Neural progenitor cell (in vitro differentiated cells): ENCODE measurements around the gene CACNA2D4. TPM values are rescaled to one million over a fixed set of nuclear protein-coding genes. Genes with fewer than 3 reads are reported as not detected.

Experiments
- DNase-seq: peaks from one replicate; pipeline ENCODE4 v3.0.0-alpha.2; 2016; ENCODE audit warnings: low spot score
- H2AFZ ChIP-seq: fragments of 200-600 bp; sonication (generic); replicated peaks from 2 replicates; pipeline ENCODE4 v1.6.1; 2016; ENCODE audit warnings: antibody characterized with exemption
- H3F3A ChIP-seq: fragments of 200-600 bp; sonication (generic); 2 replicates; pipeline ENCODE4 v1.6.1; 2016; ENCODE audit warnings: antibody characterized with exemption, low read depth
- H3K27ac ChIP-seq: fragments of 200-600 bp; sonication (generic); 2 replicates; pipeline ENCODE4 v1.5.1; 2016; ENCODE audit warnings: mild to moderate bottlenecking
- H3K27me3 ChIP-seq: fragments of 200-600 bp; sonication (generic); 2 replicates; pipeline ENCODE4 v1.6.1; 2016; ENCODE audit warnings: mild to moderate bottlenecking, moderate library complexity
- H3K36me3 ChIP-seq: fragments of 200-600 bp; sonication (generic); 2 replicates; pipeline ENCODE4 v1.5.1; 2016
- H3K4me1 ChIP-seq: fragments of 200-600 bp; sonication (generic); 2 replicates; pipeline ENCODE4 v1.6.1; 2016; ENCODE audit warnings: mixed run types
- H3K4me2 ChIP-seq: fragments of 200-600 bp; sonication (generic); 2 replicates; pipeline ENCODE4 v1.6.1; 2016
- H3K4me3 ChIP-seq: fragments of 200-600 bp; sonication (generic); 2 replicates; pipeline ENCODE4 v1.5.1; 2016
- H3K79me2 ChIP-seq: fragments of 200-600 bp; sonication (generic); 2 replicates; pipeline ENCODE4 v1.6.1; 2016; ENCODE audit warnings: low read depth
- H3K9ac ChIP-seq: fragments of 200-600 bp; sonication (generic); 2 replicates; pipeline ENCODE4 v1.6.1; 2016
- H3K9me3 ChIP-seq: fragments of 200-600 bp; sonication (generic); 2 replicates; pipeline ENCODE4 v1.5.1; 2016; ENCODE audit warnings: low read depth
- H4K20me1 ChIP-seq: fragments of 200-600 bp; sonication (generic); 2 replicates; pipeline ENCODE4 v1.6.1; 2016; ENCODE audit warnings: low read depth
- H3K27ac Mint-ChIP-seq: 3 replicates; pipeline ENCODE4 v1.8.0; 2021; ENCODE audit warnings: mixed read lengths
- H3K27me3 Mint-ChIP-seq: 2 replicates; pipeline ENCODE4 v1.8.0; 2022; ENCODE audit warnings: low read depth, mild to moderate bottlenecking, inconsistent platforms, moderate library complexity, mixed read lengths; ENCODE audit not compliant: insufficient read depth
- H3K36me3 Mint-ChIP-seq: 3 replicates; pipeline ENCODE4 v1.8.0; 2021; ENCODE audit warnings: mixed read lengths
- H3K4me1 Mint-ChIP-seq: 3 replicates; pipeline ENCODE4 v1.8.0; 2021; ENCODE audit warnings: mixed read lengths
- H3K4me3 Mint-ChIP-seq: 3 replicates; pipeline ENCODE4 v1.8.0; 2021; ENCODE audit warnings: mild to moderate bottlenecking, moderate library complexity, mixed read lengths
- H3K9me3 Mint-ChIP-seq: 3 replicates; pipeline ENCODE4 v1.8.0; 2020; ENCODE audit warnings: mixed read lengths
- EZH2 ChIP-seq: fragments of 200-600 bp; sonication (generic); IDR thresholded peaks from 2 replicates; pipeline ENCODE4 v1.6.1; 2017; ENCODE audit warnings: antibody characterized with exemption, mild to moderate bottlenecking, moderate library complexity
- EZH2phosphoT487 ChIP-seq: fragments of 200-600 bp; sonication (generic); IDR thresholded peaks from 2 replicates; pipeline ENCODE4 v1.6.1; 2017; ENCODE audit warnings: antibody characterized with exemption
- total RNA-seq: library from RNA; depleted of rRNA; stranded (reverse); fragments of >200 nt; gene quantifications from 2 replicates; pipeline ENCODE4 v1.2.3, GENCODE V29; 2015; ENCODE audit warnings: low replicate concordance
- TF ChIP-seq, protein P1 (sequence below): fragments of 200-600 bp; sonication (generic); IDR thresholded peaks from 2 replicates; pipeline ENCODE4 v1.5.1; 2017; ENCODE audit warnings: antibody characterized with exemption, mild to moderate bottlenecking

CACNA2D4 gene
- total RNA-seq, 1 donor from 2014 or later: 3.0 TPM

DNA sequence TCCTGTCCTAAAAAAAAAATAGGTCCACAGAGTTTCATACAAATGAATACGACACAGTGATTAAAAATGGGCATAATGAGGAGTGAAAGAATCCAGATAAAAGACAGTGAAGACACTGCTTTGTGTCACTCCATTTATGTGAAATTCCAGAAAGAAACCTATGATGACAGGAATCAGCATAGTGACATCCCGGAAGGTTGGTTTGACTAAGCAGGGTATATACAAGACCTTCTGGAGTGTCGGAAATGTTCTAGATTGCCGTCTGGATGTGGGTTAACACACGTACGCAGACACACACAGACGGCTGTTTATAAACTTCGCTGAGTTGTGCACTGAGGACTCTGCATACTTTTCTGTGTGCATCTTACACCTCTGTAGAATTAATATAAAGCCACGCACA is 13.2 kb upstream of the CACNA2D4 start:
- Histone ChIP-seq H2AFZ (no peak overlapping the region), H3K36me3 (no peaks in the 10 kb centered on the region), H3K9ac (no peak overlapping the region), H3K4me1 (peaks cover 13% of the 10 kb centered on the region), H3K79me2 (no peaks in the 10 kb centered on the region), H3K4me3 (no peak overlapping the region), H3F3A (peaks cover 17% of the 10 kb centered on the region), H3K27ac (no peak overlapping the region), H3K27me3 (no peaks in the 10 kb centered on the region), H4K20me1 (no peaks in the 10 kb centered on the region), H3K9me3 (no peaks in the 10 kb centered on the region), H3K4me2 (no peak overlapping the region)
- Mint-ChIP-seq H3K27ac (peak overlapping the region; percentile 25), H3K27me3 (peaks cover 20% of the 10 kb centered on the region), H3K9me3 (no peaks in the 10 kb centered on the region), H3K4me1 (peaks cover 52% of the 10 kb centered on the region), H3K4me3 (no peak overlapping the region), H3K36me3 (no peaks in the 10 kb centered on the region)
- DNase-seq: no peak
- TF ChIP-seq EZH2phosphoT487: no peak
- TF ChIP-seq EZH2: no peak
- TF ChIP-seq, protein P1, sequence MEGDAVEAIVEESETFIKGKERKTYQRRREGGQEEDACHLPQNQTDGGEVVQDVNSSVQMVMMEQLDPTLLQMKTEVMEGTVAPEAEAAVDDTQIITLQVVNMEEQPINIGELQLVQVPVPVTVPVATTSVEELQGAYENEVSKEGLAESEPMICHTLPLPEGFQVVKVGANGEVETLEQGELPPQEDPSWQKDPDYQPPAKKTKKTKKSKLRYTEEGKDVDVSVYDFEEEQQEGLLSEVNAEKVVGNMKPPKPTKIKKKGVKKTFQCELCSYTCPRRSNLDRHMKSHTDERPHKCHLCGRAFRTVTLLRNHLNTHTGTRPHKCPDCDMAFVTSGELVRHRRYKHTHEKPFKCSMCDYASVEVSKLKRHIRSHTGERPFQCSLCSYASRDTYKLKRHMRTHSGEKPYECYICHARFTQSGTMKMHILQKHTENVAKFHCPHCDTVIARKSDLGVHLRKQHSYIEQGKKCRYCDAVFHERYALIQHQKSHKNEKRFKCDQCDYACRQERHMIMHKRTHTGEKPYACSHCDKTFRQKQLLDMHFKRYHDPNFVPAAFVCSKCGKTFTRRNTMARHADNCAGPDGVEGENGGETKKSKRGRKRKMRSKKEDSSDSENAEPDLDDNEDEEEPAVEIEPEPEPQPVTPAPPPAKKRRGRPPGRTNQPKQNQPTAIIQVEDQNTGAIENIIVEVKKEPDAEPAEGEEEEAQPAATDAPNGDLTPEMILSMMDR: no peak

DNA sequence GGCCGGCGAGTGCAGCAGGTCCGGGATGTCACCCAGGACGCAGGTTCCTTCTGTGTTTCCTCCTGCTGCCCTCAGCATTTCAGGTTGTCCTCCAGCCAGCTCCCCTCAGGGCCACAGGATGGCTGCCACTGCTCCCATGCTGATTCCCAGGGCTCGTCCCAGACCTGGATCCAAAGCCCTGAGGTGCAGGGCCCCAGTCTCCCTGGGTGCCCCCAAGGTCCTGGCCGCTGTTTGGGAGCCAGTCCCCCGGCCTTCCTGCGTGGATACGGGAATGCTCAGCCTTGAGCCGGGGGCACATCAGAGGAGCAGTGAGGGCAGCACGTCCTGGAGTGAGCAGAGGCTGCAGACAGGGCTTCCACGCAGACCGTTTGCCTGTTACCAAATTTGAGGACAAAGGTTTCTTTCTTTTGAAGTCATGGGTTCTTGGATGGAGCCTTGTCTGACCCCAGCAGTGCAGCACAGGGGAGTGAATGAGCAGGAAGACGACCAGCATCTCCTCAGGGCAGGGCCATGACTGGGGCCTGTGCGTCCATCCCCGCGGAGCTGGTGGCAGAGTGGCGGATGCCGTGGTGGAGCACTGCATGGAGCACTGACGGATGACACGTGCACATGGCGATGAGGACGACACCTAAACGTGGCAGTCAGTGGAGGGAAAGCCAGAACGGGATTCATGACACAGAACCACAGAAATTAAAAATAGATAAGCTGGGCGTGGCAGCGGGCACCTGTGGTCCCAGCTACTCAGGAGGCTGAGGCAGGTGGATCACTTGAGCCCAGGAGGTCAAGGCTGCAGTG is 12.5 kb upstream of the CACNA2D4 start:
- peaks cover 13% of the 10 kb centered on the region for H3K4me1 ChIP-seq
- no peaks in the 10 kb centered on the region for H3K36me3 Mint-ChIP-seq
- H3F3A ChIP-seq: peaks cover 17% of the 10 kb centered on the region
- H3K4me3 Mint-ChIP-seq: no peak overlapping the region
- peaks cover 20% of the 10 kb centered on the region for H3K27me3 Mint-ChIP-seq
- H3K9me3 Mint-ChIP-seq: no peaks in the 10 kb centered on the region
- no peaks in the 10 kb centered on the region for H3K36me3 ChIP-seq
- H3K27ac Mint-ChIP-seq: peak overlapping the region; percentile 93
- H3K79me2 ChIP-seq: no peaks in the 10 kb centered on the region
- H3K9ac ChIP-seq: no peak overlapping the region
- no peak overlapping the region for H3K27ac ChIP-seq
- peaks cover 51% of the 10 kb centered on the region for H3K4me1 Mint-ChIP-seq
- H4K20me1 ChIP-seq: no peaks in the 10 kb centered on the region
- TF ChIP-seq EZH2 (no peak), EZH2phosphoT487 (no peak)
- TF ChIP-seq, protein P1: no peak
- H3K27me3 ChIP-seq: no peaks in the 10 kb centered on the region
- no peak overlapping the region for H2AFZ ChIP-seq
- H3K4me3 ChIP-seq: no peak overlapping the region
- no peak for DNase-seq
- no peak overlapping the region for H3K4me2 ChIP-seq
- no peaks in the 10 kb centered on the region for H3K9me3 ChIP-seq

DNA sequence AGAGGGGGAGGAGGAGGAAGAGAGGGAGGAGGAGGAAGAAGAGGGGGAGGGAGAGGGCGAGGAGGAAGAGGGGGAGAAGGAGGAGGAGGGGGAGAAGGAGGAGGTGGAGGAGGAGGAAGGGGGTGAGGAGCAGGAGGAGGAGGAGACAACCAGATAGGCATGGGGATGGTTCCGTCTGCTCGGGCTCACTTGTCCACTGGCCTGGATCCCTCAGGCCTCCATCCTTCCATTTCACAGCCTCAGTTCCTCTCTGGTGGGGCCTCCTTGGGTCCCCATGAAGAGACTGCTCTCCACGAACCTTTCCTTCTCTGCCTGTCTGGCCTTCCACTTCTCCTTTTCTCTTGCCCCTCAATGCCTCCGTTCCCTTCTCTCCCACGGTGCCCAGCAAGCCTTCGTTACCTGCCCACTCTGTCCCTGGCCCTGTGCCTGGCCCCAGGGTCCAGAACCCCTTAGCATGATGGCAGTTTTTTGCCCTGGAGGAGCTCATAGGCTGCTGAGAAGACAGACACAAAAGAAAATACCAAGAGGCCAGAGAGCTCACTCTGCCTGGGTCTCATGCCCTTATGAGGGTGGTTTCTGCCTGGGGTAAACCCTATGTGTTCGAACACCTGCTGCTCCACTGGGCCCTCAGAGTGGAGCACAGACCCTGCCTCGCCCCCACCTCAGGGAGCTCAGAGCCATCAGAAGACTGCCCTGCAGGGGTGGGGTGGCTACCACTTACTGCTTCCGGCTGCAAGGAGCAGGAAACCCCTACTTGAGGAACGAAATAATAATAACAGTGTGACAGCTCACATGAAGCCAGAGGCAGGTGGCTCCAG is 11.7 kb upstream of the CACNA2D4 start:
- Histone ChIP-seq H3K9me3 (no peaks in the 10 kb centered on the region), H3K4me3 (no peak overlapping the region), H3K4me1 (peaks cover 13% of the 10 kb centered on the region), H3K4me2 (no peak overlapping the region), H3K9ac (no peak overlapping the region), H3K27ac (no peak overlapping the region), H4K20me1 (no peaks in the 10 kb centered on the region), H3F3A (peaks cover 17% of the 10 kb centered on the region), H3K27me3 (no peaks in the 10 kb centered on the region), H3K36me3 (no peaks in the 10 kb centered on the region), H3K79me2 (no peaks in the 10 kb centered on the region), H2AFZ (no peak overlapping the region)
- Mint-ChIP-seq H3K36me3 (no peaks in the 10 kb centered on the region), H3K9me3 (no peaks in the 10 kb centered on the region), H3K4me1 (peaks cover 53% of the 10 kb centered on the region), H3K4me3 (no peak overlapping the region), H3K27ac (peak overlapping the region; percentile 73), H3K27me3 (peaks cover 20% of the 10 kb centered on the region)
- DNase-seq: no peak
- TF ChIP-seq EZH2phosphoT487 (no peak), EZH2 (no peak)
- TF ChIP-seq, protein P1: no peak
